Panc1 (cell line): ENCODE measurements around the gene DPYSL5. TPM values are rescaled to one million over a fixed set of nuclear protein-coding genes. Genes with fewer than 3 reads are reported as not detected.

Source experiments
- ATAC-seq: fragments of 200-7000 bp; cut with Tn5 transposase; 2 replicates; pipeline ENCODE4 v1.9.1; 2020; ENCODE audit warnings: mild to moderate bottlenecking, moderate library complexity
- BruUV-seq: library from RNA; stranded (reverse); fragments of 400-500 nt; replicated peaks from 2 replicates; lab custom pipeline; 2021; lab: Mats Ljungman, UMichigan
- CTCF ChIA-PET: fragments of 300-600 bp; sonication (Branson Sonifier 250); formaldehyde crosslinking; loops from one replicate; lab custom pipeline; 2022; ENCODE audit warnings: antibody characterized with exemption; lab: Charles Lee
- POLR2A ChIA-PET: fragments of 300-600 bp; sonication (Branson Sonifier 250); formaldehyde crosslinking; loops from one replicate; lab custom pipeline; 2022; ENCODE audit warnings: antibody characterized with exemption; lab: Charles Lee
- DNase-seq: peaks from one replicate; pipeline ENCODE4 v3.0.0-alpha.2; 2010; ENCODE audit warnings: low read depth, low spot score
- H3K27ac ChIP-seq: 2 replicates; pipeline ENCODE4 v1.5.1; 2011; ENCODE audit warnings: mild to moderate bottlenecking, low read length, inconsistent platforms
- H3K27me3 ChIP-seq: fragments of 200-500 bp; sonication (Bioruptor generic); 2 replicates; pipeline ENCODE4 v1.6.0; 2014; ENCODE audit warnings: low read length, inconsistent platforms; ENCODE audit not compliant: control insufficient read depth, insufficient read depth
- H3K36me3 ChIP-seq: fragments of 200-500 bp; sonication (Bioruptor generic); 2 replicates; pipeline ENCODE4 v1.5.1; 2014; ENCODE audit warnings: inconsistent platforms, mild to moderate bottlenecking, low read length, moderate library complexity; ENCODE audit not compliant: control insufficient read depth, insufficient read depth
- H3K4me1 ChIP-seq: 2 replicates; pipeline ENCODE4 v1.5.1; 2011; ENCODE audit warnings: inconsistent platforms, mild to moderate bottlenecking, low read length, moderate library complexity; ENCODE audit not compliant: control insufficient read depth, insufficient read depth
- H3K4me3 ChIP-seq, 2 experiments: 2 replicates each; pipeline ENCODE4 v1.5.1; 2011 to 2012; ENCODE audit warnings: low read depth in 2 of 2, low read length in 2 of 2, mild to moderate bottlenecking in 2 of 2, inconsistent platforms in 1 of 2, moderate library complexity in 1 of 2
- H3K9me3 ChIP-seq: fragments of 200-500 bp; sonication (Bioruptor generic); 2 replicates; pipeline ENCODE4 v1.5.1; 2014; ENCODE audit warnings: low read depth, mild to moderate bottlenecking, inconsistent platforms, low read length, moderate library complexity; ENCODE audit not compliant: control insufficient read depth, insufficient read depth
- POLR2AphosphoS5 ChIP-seq: IDR thresholded peaks from 2 replicates; pipeline ENCODE4 v1.6.1; 2012; ENCODE audit warnings: mild to moderate bottlenecking, low read depth, low read length, moderate library complexity
- SIN3A ChIP-seq: IDR thresholded peaks from 2 replicates; pipeline ENCODE4 v1.6.1; 2012; ENCODE audit warnings: low read depth, mild to moderate bottlenecking, low read length, moderate library complexity, borderline replicate concordance; ENCODE audit not compliant: insufficient read depth
- TCF7L2 ChIP-seq: IDR thresholded peaks from 2 replicates; pipeline ENCODE4 v1.6.1; 2011; ENCODE audit warnings: mild to moderate bottlenecking, low read depth, low read length, inconsistent platforms
- in situ Hi-C: cut with HindIII; loops from 2 replicates; pipeline ENCODE4 v1.10.0; 2016; ENCODE audit warnings: low sequenced_read_pairs, low pct_unique_long_range_greater_than_20kb
- intact Hi-C: fragments of 100-400 bp; cut with micrococcal nuclease; formaldehyde crosslinking; loops from one replicate; pipeline ENCODE4 v1.10.0; 2022; ENCODE audit not compliant: unreplicated experiment
- total RNA-seq: library from RNA; stranded (reverse); gene quantifications from one replicate; pipeline ENCODE4 v1.2.1, GENCODE V29; 2021; ENCODE audit not compliant: unreplicated experiment
- TF ChIP-seq, protein P1 (sequence below): fragments of 450-650 bp; IDR thresholded peaks from 2 replicates; pipeline ENCODE4 v1.5.1; 2017; ENCODE audit warnings: mild to moderate bottlenecking
- TF ChIP-seq, protein P2 (sequence below), 2 experiments: IDR thresholded peaks; 2 replicates each; pipeline ENCODE4 v1.6.1; 2011 to 2012; ENCODE audit warnings: low read depth in 2 of 2, control low read depth in 1 of 2, low read length in 1 of 2, mild to moderate bottlenecking in 1 of 2, moderate library complexity in 1 of 2; ENCODE audit not compliant: insufficient read depth in 1 of 2

The DPYSL5 gene
- total RNA-seq, 1 experiment from 2014 or later = 0.31 TPM

DNA sequence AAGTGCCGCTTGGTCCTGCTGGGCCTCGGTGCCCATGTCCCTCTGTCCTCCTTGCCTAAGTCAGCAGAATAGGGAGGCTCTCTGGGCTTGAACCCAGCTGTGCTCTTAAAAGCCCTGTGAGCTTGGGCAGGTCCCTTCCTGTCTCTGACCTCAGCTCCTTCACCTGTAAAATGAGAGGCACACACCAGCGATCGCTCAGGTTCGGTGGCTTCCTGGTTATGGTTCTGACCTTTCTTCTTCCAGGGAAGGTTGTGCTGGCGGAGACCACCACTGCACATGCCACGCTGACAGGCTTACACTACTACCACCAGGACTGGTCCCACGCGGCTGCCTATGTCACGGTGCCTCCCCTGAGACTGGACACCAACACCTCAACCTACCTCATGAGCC is 86.4 kb downstream of the DPYSL5 start:
- BruUV-seq = no TSS peak
- Histone ChIP-seq H3K4me1 (no peaks in the 10 kb centered on the region), H3K36me3 (no peaks in the 10 kb centered on the region), H3K4me3 (no peak overlapping the region), H3K27me3 (no peaks in the 10 kb centered on the region; the same call in 1 of the 2 replicates), H3K9me3 (no peaks in the 10 kb centered on the region), H3K27ac (no peak overlapping the region)
- DNase-seq = no peak
- TF ChIP-seq, protein P1, sequence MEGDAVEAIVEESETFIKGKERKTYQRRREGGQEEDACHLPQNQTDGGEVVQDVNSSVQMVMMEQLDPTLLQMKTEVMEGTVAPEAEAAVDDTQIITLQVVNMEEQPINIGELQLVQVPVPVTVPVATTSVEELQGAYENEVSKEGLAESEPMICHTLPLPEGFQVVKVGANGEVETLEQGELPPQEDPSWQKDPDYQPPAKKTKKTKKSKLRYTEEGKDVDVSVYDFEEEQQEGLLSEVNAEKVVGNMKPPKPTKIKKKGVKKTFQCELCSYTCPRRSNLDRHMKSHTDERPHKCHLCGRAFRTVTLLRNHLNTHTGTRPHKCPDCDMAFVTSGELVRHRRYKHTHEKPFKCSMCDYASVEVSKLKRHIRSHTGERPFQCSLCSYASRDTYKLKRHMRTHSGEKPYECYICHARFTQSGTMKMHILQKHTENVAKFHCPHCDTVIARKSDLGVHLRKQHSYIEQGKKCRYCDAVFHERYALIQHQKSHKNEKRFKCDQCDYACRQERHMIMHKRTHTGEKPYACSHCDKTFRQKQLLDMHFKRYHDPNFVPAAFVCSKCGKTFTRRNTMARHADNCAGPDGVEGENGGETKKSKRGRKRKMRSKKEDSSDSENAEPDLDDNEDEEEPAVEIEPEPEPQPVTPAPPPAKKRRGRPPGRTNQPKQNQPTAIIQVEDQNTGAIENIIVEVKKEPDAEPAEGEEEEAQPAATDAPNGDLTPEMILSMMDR = no peak
- TF ChIP-seq TCF7L2 (no peak), POLR2AphosphoS5 (no peak), SIN3A (no peak)
- TF ChIP-seq, protein P2, sequence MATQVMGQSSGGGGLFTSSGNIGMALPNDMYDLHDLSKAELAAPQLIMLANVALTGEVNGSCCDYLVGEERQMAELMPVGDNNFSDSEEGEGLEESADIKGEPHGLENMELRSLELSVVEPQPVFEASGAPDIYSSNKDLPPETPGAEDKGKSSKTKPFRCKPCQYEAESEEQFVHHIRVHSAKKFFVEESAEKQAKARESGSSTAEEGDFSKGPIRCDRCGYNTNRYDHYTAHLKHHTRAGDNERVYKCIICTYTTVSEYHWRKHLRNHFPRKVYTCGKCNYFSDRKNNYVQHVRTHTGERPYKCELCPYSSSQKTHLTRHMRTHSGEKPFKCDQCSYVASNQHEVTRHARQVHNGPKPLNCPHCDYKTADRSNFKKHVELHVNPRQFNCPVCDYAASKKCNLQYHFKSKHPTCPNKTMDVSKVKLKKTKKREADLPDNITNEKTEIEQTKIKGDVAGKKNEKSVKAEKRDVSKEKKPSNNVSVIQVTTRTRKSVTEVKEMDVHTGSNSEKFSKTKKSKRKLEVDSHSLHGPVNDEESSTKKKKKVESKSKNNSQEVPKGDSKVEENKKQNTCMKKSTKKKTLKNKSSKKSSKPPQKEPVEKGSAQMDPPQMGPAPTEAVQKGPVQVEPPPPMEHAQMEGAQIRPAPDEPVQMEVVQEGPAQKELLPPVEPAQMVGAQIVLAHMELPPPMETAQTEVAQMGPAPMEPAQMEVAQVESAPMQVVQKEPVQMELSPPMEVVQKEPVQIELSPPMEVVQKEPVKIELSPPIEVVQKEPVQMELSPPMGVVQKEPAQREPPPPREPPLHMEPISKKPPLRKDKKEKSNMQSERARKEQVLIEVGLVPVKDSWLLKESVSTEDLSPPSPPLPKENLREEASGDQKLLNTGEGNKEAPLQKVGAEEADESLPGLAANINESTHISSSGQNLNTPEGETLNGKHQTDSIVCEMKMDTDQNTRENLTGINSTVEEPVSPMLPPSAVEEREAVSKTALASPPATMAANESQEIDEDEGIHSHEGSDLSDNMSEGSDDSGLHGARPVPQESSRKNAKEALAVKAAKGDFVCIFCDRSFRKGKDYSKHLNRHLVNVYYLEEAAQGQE (IDR thresholded peaks at IDR 0.05; ENCODE audit: insufficient read depth in 1 of 2, low read depth in 2 of 2, low read length in 1 of 2) = no peak
- ChIA-PET POLR2A (no interaction called here), CTCF (no interaction called here)
- ATAC-seq = no peak
- intact Hi-C loops (no loop called here), in situ Hi-C loops (no loop called here)

DNA sequence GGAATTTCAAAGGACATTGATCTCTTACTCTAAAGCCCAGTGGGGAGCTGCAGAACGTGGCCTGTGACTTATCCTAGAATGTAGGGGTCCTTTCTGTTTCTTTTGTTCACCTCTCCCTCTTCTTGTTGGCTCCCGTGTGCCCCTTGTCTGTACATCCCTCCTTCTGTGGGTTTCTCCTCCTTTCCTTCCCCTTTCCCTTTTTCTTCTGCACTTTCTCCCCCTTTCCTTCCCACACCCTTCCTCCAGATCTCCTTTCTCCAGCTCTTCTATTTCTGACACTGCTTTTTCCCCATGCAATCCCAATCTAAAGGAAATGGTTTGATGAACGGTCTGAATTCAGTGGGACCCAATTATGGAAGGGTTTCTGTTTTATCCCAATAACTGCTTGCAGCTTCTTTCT is 87.1 kb downstream of the DPYSL5 start:
- ATAC-seq (no peak), DNase-seq (no peak)
- no TSS peak for BruUV-seq
- CTCF ChIA-PET = no interaction called here
- TF ChIP-seq TCF7L2 (no peak), SIN3A (no peak), POLR2AphosphoS5 (no peak)
- TF ChIP-seq, protein P1 = no peak
- TF ChIP-seq, protein P2 (IDR thresholded peaks at IDR 0.05; ENCODE audit: insufficient read depth in 1 of 2, low read depth in 2 of 2, low read length in 1 of 2) = no peak
- in situ Hi-C loops = no loop called here
- Histone ChIP-seq H3K4me1 (no peaks in the 10 kb centered on the region), H3K9me3 (no peaks in the 10 kb centered on the region), H3K27me3 (no peaks in the 10 kb centered on the region), H3K36me3 (no peaks in the 10 kb centered on the region), H3K4me3 (no peak overlapping the region), H3K27ac (no peak overlapping the region)
- intact Hi-C loops = no loop called here
- POLR2A ChIA-PET = no interaction called here
